Measurements from ENCODE around the gene QPCTL.
A peak's percentile ranks its signal among the peaks of the same experiment; 100 is the strongest.
"Not testable (repeated sequence)": the region's sequence is repeated elsewhere in the genome, so short reads cannot be mapped to it uniquely, and the experiment has no call there.

Gene QPCTL

DNA sequence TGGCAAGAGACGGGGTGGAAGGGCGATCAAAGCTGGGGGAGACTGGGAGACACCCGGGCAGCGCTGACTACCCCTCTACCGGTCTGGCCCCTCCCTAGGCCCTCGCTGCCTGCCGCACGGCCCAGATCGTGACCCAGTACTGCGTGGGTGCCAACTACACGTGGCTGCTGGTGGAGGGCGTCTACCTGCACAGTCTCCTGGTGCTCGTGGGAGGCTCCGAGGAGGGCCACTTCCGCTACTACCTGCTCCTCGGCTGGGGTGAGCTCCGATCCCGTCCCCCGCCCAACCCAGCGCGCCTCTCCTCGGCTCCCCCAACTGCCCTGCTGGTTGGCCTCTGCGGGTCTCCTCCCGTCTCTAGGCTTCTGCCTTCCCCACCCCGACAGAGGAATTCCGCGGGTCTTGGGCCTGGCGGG, 15.6 kb upstream of the QPCTL start:
- DNase-seq (ENCODE audit: low read depth): no peak

GRCh38 chr19:45677351-45678230, 14.9 kb upstream of the QPCTL start:
- DNase-seq (ENCODE audit: low read depth): peak; percentile 62

- peak; percentile 49 for DNase-seq (ENCODE audit: low read depth)
Observed at GRCh38 chr19:45681391-45682015, 11.0 kb upstream of the QPCTL start.

GRCh38 chr19:45682117-45682516, 10.3 kb upstream of the QPCTL start:
- no peak for DNase-seq (ENCODE audit: low read depth)

GRCh38 chr19:45682908-45683307, 9.6 kb upstream of the QPCTL start:
- no peak for DNase-seq (ENCODE audit: low read depth)

DNA sequence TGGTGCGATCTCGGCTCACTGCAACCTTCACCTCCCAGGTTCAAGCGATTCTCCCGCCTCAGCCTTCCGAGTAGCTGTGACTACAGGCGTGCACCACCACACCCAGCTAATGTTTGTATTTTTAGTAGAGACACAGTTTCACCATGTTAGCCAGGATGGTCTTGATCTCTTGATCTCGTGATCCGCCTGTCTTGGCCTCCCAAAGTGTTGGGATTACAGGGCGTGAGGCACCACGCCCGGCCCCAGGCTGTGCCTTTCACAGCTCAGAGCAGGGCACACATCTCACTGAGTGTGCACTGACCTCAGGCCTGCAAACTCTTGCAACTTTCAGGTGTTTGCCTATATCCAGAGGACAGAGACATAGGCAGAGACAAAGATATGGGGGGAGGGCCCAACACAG, 7.4 kb upstream of the QPCTL start:
- DNase-seq (ENCODE audit: low read depth): not testable (repeated sequence)

DNA sequence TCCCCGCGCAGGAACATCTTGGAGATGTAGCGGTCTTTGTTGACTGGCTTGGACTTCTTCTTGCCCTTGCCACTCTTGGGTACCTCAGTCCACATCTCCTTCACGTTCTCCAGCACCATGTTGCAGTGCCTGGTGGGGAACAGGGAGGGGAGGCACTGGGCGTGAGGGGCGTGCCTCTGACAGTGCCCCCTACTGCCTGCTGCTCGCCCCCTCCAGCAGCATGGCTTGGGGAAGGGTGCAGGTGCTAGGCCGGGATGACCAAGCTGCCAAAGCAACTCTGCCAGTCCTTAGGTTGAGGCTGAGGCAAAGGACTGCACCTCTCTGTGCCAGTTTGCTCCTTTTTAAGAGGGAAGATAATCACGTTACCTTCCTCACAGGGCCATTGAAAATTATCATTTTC, 4.9 kb upstream of the QPCTL start:
- no peak for DNase-seq (ENCODE audit: low read depth)

DNA sequence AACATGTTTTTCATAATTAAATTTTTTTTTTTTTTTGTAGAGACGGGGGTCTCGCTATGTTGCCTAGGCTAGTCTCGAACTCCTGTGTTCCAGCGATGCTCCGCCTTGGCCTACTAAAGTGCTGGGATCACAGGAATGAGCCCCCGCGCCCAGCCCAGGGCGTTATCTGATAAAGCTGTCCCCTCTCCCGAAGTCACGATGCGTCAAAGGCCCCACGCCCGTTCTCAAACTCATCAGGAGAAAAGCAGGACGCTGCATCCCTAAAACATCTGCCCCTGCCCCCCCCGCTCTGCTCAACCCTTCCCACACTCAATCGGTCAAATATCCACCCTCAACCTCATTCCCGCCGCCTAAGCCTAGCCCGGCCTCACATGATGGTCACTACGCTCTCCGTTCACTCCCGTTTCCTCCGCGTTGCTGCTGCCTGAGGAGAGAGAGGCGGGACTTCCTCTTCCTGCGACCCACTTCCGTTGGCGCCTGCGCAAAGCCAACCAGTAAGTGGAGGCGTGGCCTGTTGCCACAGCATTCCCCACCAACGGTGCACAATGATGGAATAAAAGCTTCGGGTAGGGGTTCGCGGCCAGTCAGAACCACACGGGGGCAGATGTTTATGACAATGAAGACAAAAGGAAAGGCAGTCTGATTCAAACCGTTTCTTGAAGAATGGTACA, 815 bp upstream of the QPCTL start, which contains the start of gene SNRPD2:
Gene SNRPD2, minus strand, starts transcription at position 438 of the 671 bp plus-strand sequence. Its CDS starts 65 bp downstream, at position 373.
- peak; percentile 90 for DNase-seq (ENCODE audit: low read depth)

DNA sequence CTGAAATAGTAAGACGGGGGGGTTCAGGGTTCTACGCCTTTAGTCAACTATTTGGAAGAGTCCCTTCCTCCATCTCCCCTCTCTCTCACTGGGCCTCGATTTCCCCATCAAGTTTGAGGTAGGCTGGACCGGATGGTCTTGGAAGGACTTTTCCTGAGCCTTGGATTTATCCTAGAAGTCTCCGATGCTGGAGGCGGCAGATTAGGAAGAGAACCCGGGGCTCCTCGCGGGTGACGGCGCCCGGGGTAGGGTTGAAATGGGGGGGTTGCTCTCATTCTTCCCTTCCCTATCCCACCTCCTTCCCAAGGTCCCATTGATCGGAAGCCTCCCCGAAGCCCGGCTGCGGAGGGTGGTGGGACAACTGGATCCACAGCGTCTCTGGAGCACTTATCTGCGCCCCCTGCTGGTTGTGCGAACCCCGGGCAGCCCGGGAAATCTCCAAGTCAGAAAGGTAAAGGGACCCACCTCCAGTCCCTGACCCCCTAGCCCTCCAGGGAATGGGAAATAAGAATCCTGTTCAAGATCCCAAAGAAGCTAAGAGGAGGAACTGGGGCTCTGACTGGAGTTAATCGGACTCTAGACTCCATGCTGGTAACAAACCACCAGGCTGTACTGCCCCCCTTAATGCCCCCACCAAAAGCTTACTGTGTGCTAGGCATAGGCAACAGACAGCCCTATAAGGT, 781 bp downstream of the QPCTL start:
- no peak for DNase-seq (ENCODE audit: low read depth)

GRCh38 chr19:45701676-45702075, 9.2 kb downstream of the QPCTL start:
- no peak for DNase-seq (ENCODE audit: low read depth)

- DNase-seq (ENCODE audit: low read depth): no peak
Observed at GRCh38 chr19:45705115-45705514, 12.6 kb downstream of the QPCTL start.

- DNase-seq (ENCODE audit: low read depth): no peak
Observed at GRCh38 chr19:45705710-45706415, 13.4 kb downstream of the QPCTL start.

- DNase-seq (ENCODE audit: low read depth): no peak
Observed at GRCh38 chr19:45710356-45711130, 18.1 kb downstream of the QPCTL start.

DNA sequence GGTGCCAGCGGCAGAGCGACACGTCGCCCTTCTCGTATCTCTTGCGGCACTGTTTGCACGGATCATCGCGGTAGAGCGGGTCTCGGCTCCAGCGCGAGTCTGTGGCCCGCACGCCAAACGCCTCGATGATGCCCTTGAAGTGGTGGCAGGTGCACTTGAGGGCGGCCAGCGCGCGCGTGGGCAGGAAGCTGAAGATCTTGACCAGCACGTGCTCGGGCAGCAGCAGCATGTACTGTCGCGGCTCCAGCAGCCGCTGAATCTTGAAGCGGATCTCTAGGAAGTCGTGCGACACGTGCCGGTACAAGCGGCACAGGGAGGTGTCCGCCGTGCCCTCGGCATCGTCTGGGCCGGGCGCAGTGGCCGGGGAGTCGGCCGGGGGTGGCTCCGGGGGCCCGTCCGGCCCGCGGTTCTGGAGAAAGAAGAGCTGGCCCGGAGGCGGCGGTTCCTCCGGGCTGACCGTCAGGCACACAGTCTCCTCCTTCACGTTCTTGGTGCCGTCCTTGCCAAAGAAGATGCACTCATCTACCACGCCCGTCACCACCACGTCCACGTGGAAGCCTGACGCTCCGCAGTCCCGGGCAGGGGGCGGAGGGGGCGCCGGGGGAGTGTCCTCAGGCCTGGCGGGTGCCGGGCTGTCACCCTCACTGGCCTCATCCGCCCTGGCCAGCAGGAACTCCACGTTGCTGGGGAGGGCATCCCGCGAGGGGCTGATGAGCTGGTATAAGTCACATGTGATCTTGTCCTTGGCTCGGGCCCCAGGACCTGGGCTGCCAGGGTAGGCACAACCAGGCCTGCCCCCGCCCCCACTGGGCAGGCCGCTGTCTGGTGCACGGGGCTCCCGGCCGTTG, 19.6 kb downstream of the QPCTL start:
- DNase-seq (ENCODE audit: low read depth): no peak

GRCh38 chr19:45712699-45713067, 20.2 kb downstream of the QPCTL start:
- DNase-seq (ENCODE audit: low read depth): no peak

GRCh38 chr19:45713141-45713540, 20.7 kb downstream of the QPCTL start:
- no peak for DNase-seq (ENCODE audit: low read depth)

DNA sequence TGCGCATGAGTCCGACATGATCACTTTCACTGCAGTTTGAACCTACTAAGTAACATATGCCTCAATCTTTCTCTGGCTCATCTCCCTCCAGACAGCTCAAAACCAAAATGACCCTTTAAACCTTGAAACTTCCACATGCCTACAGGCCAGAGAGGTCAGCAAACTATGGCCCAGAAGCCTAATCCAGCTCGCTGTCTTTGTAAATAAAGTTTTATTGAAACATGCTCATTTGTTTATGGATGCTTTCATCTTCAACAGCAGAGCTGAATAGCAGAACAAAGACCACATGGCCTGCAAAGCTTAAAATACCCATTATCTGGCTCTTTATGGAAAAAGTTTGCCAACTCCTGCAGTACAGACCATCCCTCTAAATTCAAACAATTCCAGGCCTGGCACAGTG, 22.7 kb downstream of the QPCTL start:
- DNase-seq (ENCODE audit: low read depth): no peak

DNA sequence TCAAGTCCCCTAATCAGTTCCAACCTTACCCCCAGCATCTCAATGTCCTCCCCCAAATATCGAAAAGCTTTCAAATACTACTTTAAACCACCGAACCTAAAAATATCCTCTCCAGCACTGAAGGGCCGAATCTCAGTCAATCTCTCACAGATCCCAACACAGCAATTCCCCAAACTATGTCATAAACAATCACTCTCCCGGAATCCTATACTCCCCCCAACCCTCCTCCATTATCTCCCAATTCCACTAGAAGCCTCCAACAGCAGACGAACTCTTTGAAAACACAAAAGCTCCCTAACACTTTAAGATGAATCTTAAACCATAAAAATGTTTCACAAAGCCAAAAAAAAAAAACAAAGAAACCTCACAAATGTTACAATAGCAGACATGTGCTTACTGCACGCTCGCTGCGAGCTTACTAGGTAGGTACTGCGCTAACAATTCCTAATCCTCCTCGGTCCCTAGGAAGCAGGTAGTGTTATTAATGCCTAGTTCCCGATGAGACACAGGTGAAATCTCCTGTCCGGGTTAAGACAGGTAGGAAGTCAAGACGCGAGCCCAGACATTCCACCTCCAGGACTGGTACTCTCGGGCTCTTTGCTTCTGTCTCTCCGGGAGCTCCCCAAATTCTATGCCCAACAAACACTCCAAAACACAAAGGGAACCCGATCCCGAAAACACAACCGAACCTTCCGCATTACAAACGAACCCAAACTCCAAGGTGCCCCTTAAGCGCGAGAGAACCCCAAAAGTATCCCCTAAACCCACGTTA, 24.1 kb downstream of the QPCTL start:
- no peak for DNase-seq (ENCODE audit: low read depth)

Measured in fibroblast of the conjunctiva (primary cell).